Transverse colon (tissue), 4 donors: Measurements from ENCODE around the gene CECR2. TPM values are rescaled to one million over a fixed set of nuclear protein-coding genes. Genes with fewer than 3 reads are reported as not detected.

Experiments
- DNase-seq: peaks from one replicate; pipeline ENCODE4 v3.0.0-alpha.2; 2019
- H3K27ac ChIP-seq, 4 donors: fragments of 200-600 bp; sonication (generic); 2 replicates each; pipeline ENCODE4 v1.5.1; 2016 to 2018; ENCODE audit warnings: inconsistent platforms in 4 of 4
- H3K27me3 ChIP-seq: fragments of 200-600 bp; sonication (generic); 2 replicates; pipeline ENCODE4 v1.5.1; 2017; ENCODE audit warnings: inconsistent platforms
- H3K36me3 ChIP-seq, 4 donors: fragments of 200-600 bp; sonication (generic); 2 replicates each; pipeline ENCODE4 v1.5.1; 2017 to 2019; ENCODE audit warnings: inconsistent platforms in 4 of 4
- H3K4me1 ChIP-seq, 4 donors: fragments of 200-600 bp; sonication (generic); 2 replicates each; pipeline ENCODE4 v1.5.1; 2017 to 2020; ENCODE audit warnings: inconsistent platforms in 4 of 4
- H3K4me3 ChIP-seq, 4 donors: fragments of 200-600 bp; sonication (generic); 1 replicate in 1 of 4; 2 replicates in 3 of 4; pipeline versions ENCODE4 v1.5.1 to v1.6.1; 2017 to 2019; ENCODE audit warnings: inconsistent platforms in 4 of 4
- H3K9me3 ChIP-seq, 2 donors: fragments of 200-600 bp; sonication (generic); 2 replicates each; pipeline ENCODE4 v1.5.1; 2017 to 2019; ENCODE audit warnings: inconsistent platforms in 2 of 2
- CTCF ChIP-seq, 5 experiments: fragments of 200-600 bp in 3 of 5; fragments of 450-650 bp in 2 of 5; sonication (generic) in 3 of 5; IDR thresholded peaks; 1 replicate in 2 of 5; 2 replicates in 3 of 5; pipeline ENCODE4 v1.5.1; 2016 to 2017; ENCODE audit warnings: antibody characterized with exemption in 5 of 5, inconsistent platforms in 3 of 5, mild to moderate bottlenecking in 2 of 5, moderate library complexity in 1 of 5
- EP300 ChIP-seq: sonication (generic); formaldehyde crosslinking; IDR thresholded peaks from one replicate; pipeline ENCODE4 v1.6.1; 2017; ENCODE audit warnings: antibody characterized with exemption, low read depth
- POLR2A ChIP-seq: fragments of 450-650 bp; IDR thresholded peaks from one replicate; pipeline ENCODE4 v1.6.1; 2016; ENCODE audit warnings: antibody characterized with exemption, mild to moderate bottlenecking, moderate library complexity
- POLR2AphosphoS5 ChIP-seq, 3 donors: sonication (generic); formaldehyde crosslinking; IDR thresholded peaks; one replicate each; pipeline ENCODE4 v1.6.1; 2016; ENCODE audit warnings: antibody characterized with exemption in 3 of 3
- WGBS, 2 donors: methylation state at CpG; one replicate each; pipeline ENCODE4 v1.1.5; 2018; ENCODE audit warnings: low coverage in 1 of 2; 5-methylcytosine and 5-hydroxymethylcytosine counted together
- in situ Hi-C, 4 donors: fragments of 200-750 bp; cut with MboI; loops; one replicate each; pipeline versions ENCODE4 v1.15.0 to v1.15.1; 2017; ENCODE audit warnings: low sequenced_read_pairs in 3 of 4, low pct_ligation_motif_present in 1 of 4, low pct_unique_long_range_greater_than_20kb in 1 of 4
- intact Hi-C: fragments of 100-400 bp; cut with DNase I; formaldehyde crosslinking; loops from one replicate; pipeline ENCODE4 v1.15.1; 2023; ENCODE audit warnings: low total_unique reads
- small RNA-seq, 4 donors: library from RNA; depleted of rRNA; stranded (forward); fragments of <200 nt; gene quantifications; one replicate each; pipeline ENCODE3, GENCODE V24; 2016
- total RNA-seq, 4 donors: library from RNA; depleted of rRNA; stranded (reverse); fragments of >200 nt; gene quantifications; one replicate each; pipeline ENCODE4 v1.1.0, GENCODE V29; 2016

The CECR2 gene
- total RNA-seq, 4 donors from 2014 or later, result 0.14 to 0.64 (median 0.60) TPM; not detected in 1

GRCh38 chr22:17598318-17598717, 229.1 kb downstream of the CECR2 start:
- TF ChIP-seq POLR2A (no peak), POLR2AphosphoS5 (IDR thresholded peaks at IDR 0.05) (no peak), EP300 (peak; percentile 3)
- Histone ChIP-seq H3K27me3 (no peaks in the 10 kb centered on the region), H3K36me3 (peaks cover 0 to 58% (median 24%) of the 10 kb centered on the region in 4 donors), H3K9me3 (no peaks in the 10 kb centered on the region), H3K4me3 (no peak overlapping the region), H3K4me1 (peaks cover 0 to 6% (median 0%) of the 10 kb centered on the region in 4 donors), H3K27ac (peak overlapping the region in 3 of 4 donors; percentile 16 to 54 (median 39))
- WGBS, 2 donors, result 91 to 100% methylated on average over 1 to 4 of the region's 4 CpGs
- intact Hi-C loops (no loop called here), in situ Hi-C loops (no loop called here)
- no peak for DNase-seq

GRCh38 chr22:17601031-17601430, 231.8 kb downstream of the CECR2 start:
- peaks cover 0 to 38% (median 17%) of the 10 kb centered on the region in 4 donors for H3K36me3 ChIP-seq
- no peak for DNase-seq
- TF ChIP-seq POLR2AphosphoS5 (IDR thresholded peaks at IDR 0.05) (no peak), CTCF (IDR thresholded peaks at IDR 0.05) (no peak), EP300 (no peak), POLR2A (no peak)
- H3K4me1 ChIP-seq, result peaks cover 0 to 6% (median 0%) of the 10 kb centered on the region in 4 donors
- in situ Hi-C loops, result no loop called here
- no peaks in the 10 kb centered on the region for H3K9me3 ChIP-seq
- H3K4me3 ChIP-seq, result no peak overlapping the region
- H3K27me3 ChIP-seq, result no peaks in the 10 kb centered on the region
- intact Hi-C loops, result no loop called here
- 42 to 63% methylated on average over 2 to 3 of the region's 3 CpGs for WGBS, 2 donors
- peak overlapping the region in 2 of 4 donors; percentile 28 to 49 for H3K27ac ChIP-seq

- 91% methylated on average over 4 of the region's 4 CpGs; no CpG with 5 or more reads in 1 of the 2 donors for WGBS, 2 donors
- no peak for DNase-seq
- in situ Hi-C loops, result no loop called here
- intact Hi-C loops, result no loop called here
- Histone ChIP-seq H3K9me3 (no peaks in the 10 kb centered on the region), H3K27ac (no peak overlapping the region), H3K4me3 (no peak overlapping the region), H3K36me3 (peaks cover 0 to 16% (median 6%) of the 10 kb centered on the region in 4 donors), H3K4me1 (peaks cover 0 to 6% (median 2%) of the 10 kb centered on the region in 4 donors), H3K27me3 (no peaks in the 10 kb centered on the region)
- no peak for TF ChIP-seq POLR2A
Measured at GRCh38 chr22:17603668-17604067, 234.4 kb downstream of the CECR2 start.

- TF ChIP-seq CTCF (IDR thresholded peaks at IDR 0.05), result no peak
- TF ChIP-seq POLR2A, result no peak
- TF ChIP-seq EP300, result peak; percentile 85
- peak in 1 of 3 donors; percentile 69 for TF ChIP-seq POLR2AphosphoS5 (IDR thresholded peaks at IDR 0.05)
- Histone ChIP-seq H3K27me3 (no peaks in the 10 kb centered on the region), H3K9me3 (no peaks in the 10 kb centered on the region), H3K4me1 (peaks cover 0 to 4% (median 0%) of the 10 kb centered on the region in 4 donors), H3K27ac (peak overlapping the region; percentile 15 to 52 (median 22)), H3K36me3 (peaks cover 0 to 19% (median 7%) of the 10 kb centered on the region in 4 donors), H3K4me3 (no peak overlapping the region)
- 61 to 63% methylated on average over 5 of the region's 5 CpGs for WGBS, 2 donors
- intact Hi-C loops, result no loop called here
- in situ Hi-C loops, result no loop called here
- DNase-seq, result no peak
Measured at GRCh38 chr22:17606496-17606895, 237.2 kb downstream of the CECR2 start.

Small RNA genes lying within 50 kb of the gene (small RNA-seq; reads per million reads assigned to genes)
- gene CECR9, result 0 reads per million in 4 donors
- gene RN7SL843P, result 0 reads per million in 4 donors

Other genes starting within 250 kb of the CECR2 start
- under 1 TPM in 3 of 4 donors, not detected in 1; under 0.01 to 0.20 (median 0.16) TPM for gene TMEM121B, start 248.1 kb upstream of the CECR2 start, total RNA-seq
- gene HDHD5, start 210.2 kb upstream of the CECR2 start, total RNA-seq, result 10 to 100 TPM; 24.7 to 51.9 (median 42.3) TPM
- 10 to 100 TPM in 2 of 4 donors, 1 to 10 TPM in 2; 1.4 to 28.4 (median 12.0) TPM for gene ADA2, start 150.0 kb upstream of the CECR2 start, total RNA-seq
- 10 to 100 TPM in 1 of 4 donors, 1 to 10 TPM in 2, under 1 TPM in 1; 0.75 to 40.4 (median 1.5) TPM for gene SLC25A18, start 194.0 kb downstream of the CECR2 start, total RNA-seq